HG03196 (cell line): ENCODE data around the gene MSH6.
"Not testable (repeated sequence)": the region's sequence is repeated elsewhere in the genome, so short reads cannot be mapped to it uniquely, and the experiment has no call there.

Source experiments
- ATAC-seq: cut with Tn5 transposase; IDR thresholded peaks from one replicate; pipeline ENCODE4 v1.9.1; 2021; ENCODE audit not compliant: unreplicated experiment

MSH6 gene

GRCh38 chr2:47838249-47838648, 55.3 kb downstream of the MSH6 start:
- ATAC-seq: no peak

- ATAC-seq: no peak
Observed at GRCh38 chr2:47838686-47839085, 55.7 kb downstream of the MSH6 start.

- no peak for ATAC-seq
Observed at GRCh38 chr2:47842846-47843245, 59.9 kb downstream of the MSH6 start.

DNA sequence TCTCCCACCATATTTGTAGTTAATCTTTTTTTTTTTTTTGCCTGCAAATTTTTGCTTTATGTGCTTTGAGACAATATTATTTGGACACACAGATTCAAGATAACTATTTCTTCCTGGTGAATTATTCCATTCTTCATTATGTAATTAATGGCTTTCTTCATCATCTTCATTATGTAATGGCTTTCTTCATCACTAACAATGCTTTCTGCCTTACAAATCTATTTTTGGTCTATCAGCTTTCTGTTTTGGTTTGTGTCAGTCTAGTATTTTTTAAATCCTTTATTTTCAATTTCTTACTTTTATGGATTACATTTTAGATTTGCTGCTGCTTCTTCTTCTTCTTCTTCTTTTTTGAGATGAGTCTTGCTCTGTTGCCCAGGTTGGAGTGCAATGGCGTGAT, 60.5 kb downstream of the MSH6 start:
- ATAC-seq: no peak

DNA sequence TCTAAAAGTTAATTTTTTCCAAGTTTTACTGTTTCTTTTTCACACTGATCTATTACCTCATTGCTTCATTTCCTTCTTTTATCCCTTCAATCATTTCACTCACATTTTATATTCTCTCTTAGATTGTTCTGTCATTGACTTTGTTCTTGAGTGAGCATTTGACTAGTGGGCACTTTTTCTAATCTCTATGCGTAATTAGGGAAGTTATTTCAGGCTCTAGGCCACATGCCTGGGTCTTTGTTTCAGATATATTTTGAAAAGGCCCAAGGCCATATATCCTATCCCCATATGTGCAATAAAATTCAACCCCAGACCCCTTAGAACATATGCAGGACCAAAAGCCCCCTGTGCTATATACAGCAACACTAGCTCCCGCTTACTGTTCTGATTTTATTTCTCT, 61.2 kb downstream of the MSH6 start:
- ATAC-seq: no peak

GRCh38 chr2:47849368-47849767, 66.4 kb downstream of the MSH6 start:
- ATAC-seq: no peak

GRCh38 chr2:47850198-47850597, 67.3 kb downstream of the MSH6 start:
- no peak for ATAC-seq

DNA sequence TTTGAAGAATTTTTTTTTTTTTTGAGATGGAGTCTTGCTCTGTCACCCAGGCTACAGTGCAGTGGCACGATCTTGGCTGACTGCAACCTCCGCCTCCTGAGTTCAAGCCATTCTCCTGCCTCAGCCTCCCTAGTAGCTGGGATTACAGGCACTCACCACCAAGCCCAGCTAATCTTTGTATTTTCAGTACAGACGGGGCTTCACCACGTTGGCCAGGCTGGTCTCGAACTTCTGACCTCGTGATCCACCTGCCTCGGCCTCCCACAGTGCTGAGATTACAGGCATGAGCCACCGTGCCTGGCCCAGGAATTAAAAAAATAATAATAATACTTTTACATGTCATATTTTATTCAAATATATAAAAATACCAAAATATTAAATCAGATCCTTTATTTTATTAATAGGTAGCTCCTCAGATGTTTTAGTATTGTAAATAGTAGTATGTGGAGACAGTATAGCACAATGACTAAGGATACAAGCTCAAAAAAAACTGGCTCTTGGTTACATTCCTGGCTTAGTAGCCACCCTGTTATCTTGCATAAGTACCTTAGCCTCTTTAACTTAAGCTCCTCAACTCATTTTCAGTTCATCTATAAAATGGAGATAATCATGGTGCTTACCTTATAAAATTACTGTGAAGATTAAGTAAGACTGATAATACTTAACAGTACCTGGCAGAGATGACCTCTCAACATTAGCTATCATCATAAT, 70.3 kb downstream of the MSH6 start:
- not testable (repeated sequence) for ATAC-seq
